DND-41 (cell line): ENCODE results near the gene TLR5.

Experiments used
- ATAC-seq: fragments of 200-7000 bp; cut with Tn5 transposase; 3 replicates; pipeline ENCODE4 v1.9.1; 2021; ENCODE audit warnings: low read depth; ENCODE audit not compliant: insufficient read depth
- DNase-seq: peaks from one replicate; pipeline ENCODE4 v3.0.0-alpha.2; 2020
- H2AFZ ChIP-seq: 2 replicates; pipeline ENCODE4 v1.6.0; 2012; ENCODE audit warnings: low read depth, low read length
- H3K27ac ChIP-seq: 2 replicates; pipeline ENCODE4 v1.5.1; 2012; ENCODE audit warnings: low read length, inconsistent platforms
- H3K27me3 ChIP-seq: fragments of 200-600 bp; sonication (generic); 2 replicates; pipeline ENCODE4 v1.6.0; 2012; ENCODE audit warnings: low read length, mild to moderate bottlenecking, inconsistent platforms; ENCODE audit not compliant: insufficient read depth, poor library complexity
- H3K36me3 ChIP-seq: 2 replicates; pipeline ENCODE4 v1.5.1; 2012; ENCODE audit warnings: low read length, inconsistent platforms; ENCODE audit not compliant: insufficient read depth
- H3K4me1 ChIP-seq: 2 replicates; pipeline ENCODE4 v1.5.1; 2012; ENCODE audit warnings: mild to moderate bottlenecking, low read length; ENCODE audit not compliant: insufficient read depth
- H3K4me2 ChIP-seq: 2 replicates; pipeline ENCODE4 v1.6.0; 2012; ENCODE audit warnings: mild to moderate bottlenecking, moderate library complexity, low read length, inconsistent platforms; ENCODE audit not compliant: insufficient read depth
- H3K4me3 ChIP-seq, 2 experiments: fragments of 200-600 bp in 1 of 2; shearing (Covaris generic) in 1 of 2; 2 replicates each; pipeline ENCODE4 v1.5.1; 2012 to 2016; ENCODE audit warnings: inconsistent platforms in 2 of 2, low read length in 2 of 2, mild to moderate bottlenecking in 2 of 2, low read depth in 1 of 2, moderate library complexity in 1 of 2
- H3K79me2 ChIP-seq: 2 replicates; pipeline ENCODE4 v1.6.0; 2012; ENCODE audit warnings: low read length, inconsistent platforms; ENCODE audit not compliant: insufficient read depth
- H3K9ac ChIP-seq: 2 replicates; pipeline ENCODE4 v1.6.0; 2012; ENCODE audit warnings: low read depth, mild to moderate bottlenecking, inconsistent platforms, low read length, moderate library complexity
- H3K9me3 ChIP-seq: 2 replicates; pipeline ENCODE4 v1.5.1; 2012; ENCODE audit warnings: low read length, moderate library complexity, mild to moderate bottlenecking, inconsistent platforms; ENCODE audit not compliant: insufficient read depth, severe bottlenecking
- H4K20me1 ChIP-seq: 2 replicates; pipeline ENCODE4 v1.6.0; 2012; ENCODE audit warnings: low read length; ENCODE audit not compliant: insufficient read depth
- EZH2 ChIP-seq: IDR thresholded peaks from 3 replicates; pipeline ENCODE4 v1.6.1; 2012; ENCODE audit warnings: borderline replicate concordance, low read depth, mild to moderate bottlenecking, moderate library complexity, low read length, inconsistent platforms; ENCODE audit not compliant: severe bottlenecking
- TF ChIP-seq, protein P1 (sequence below): IDR thresholded peaks from 2 replicates; pipeline ENCODE4 v1.5.1; 2012; ENCODE audit warnings: borderline replicate concordance, low read length, moderate library complexity, mild to moderate bottlenecking; ENCODE audit not compliant: poor library complexity, severe bottlenecking; ENCODE audit errors: extremely low read depth

The TLR5 gene

GRCh38 chr1:223153177-223154119, 10.4 kb upstream of the TLR5 start:
- Histone ChIP-seq H3K4me3 (no peak overlapping the region), H3K36me3 (no peaks in the 10 kb centered on the region), H3K9me3 (no peaks in the 10 kb centered on the region), H3K4me1 (peaks cover 8% of the 10 kb centered on the region), H3K9ac (no peak overlapping the region), H2AFZ (no peak overlapping the region), H3K4me2 (no peak overlapping the region), H3K27me3 (peaks cover 3% of the 10 kb centered on the region), H4K20me1 (no peaks in the 10 kb centered on the region), H3K79me2 (no peaks in the 10 kb centered on the region), H3K27ac (no peak overlapping the region)
- no peak for DNase-seq
- TF ChIP-seq, protein P1, sequence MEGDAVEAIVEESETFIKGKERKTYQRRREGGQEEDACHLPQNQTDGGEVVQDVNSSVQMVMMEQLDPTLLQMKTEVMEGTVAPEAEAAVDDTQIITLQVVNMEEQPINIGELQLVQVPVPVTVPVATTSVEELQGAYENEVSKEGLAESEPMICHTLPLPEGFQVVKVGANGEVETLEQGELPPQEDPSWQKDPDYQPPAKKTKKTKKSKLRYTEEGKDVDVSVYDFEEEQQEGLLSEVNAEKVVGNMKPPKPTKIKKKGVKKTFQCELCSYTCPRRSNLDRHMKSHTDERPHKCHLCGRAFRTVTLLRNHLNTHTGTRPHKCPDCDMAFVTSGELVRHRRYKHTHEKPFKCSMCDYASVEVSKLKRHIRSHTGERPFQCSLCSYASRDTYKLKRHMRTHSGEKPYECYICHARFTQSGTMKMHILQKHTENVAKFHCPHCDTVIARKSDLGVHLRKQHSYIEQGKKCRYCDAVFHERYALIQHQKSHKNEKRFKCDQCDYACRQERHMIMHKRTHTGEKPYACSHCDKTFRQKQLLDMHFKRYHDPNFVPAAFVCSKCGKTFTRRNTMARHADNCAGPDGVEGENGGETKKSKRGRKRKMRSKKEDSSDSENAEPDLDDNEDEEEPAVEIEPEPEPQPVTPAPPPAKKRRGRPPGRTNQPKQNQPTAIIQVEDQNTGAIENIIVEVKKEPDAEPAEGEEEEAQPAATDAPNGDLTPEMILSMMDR, result no peak
- TF ChIP-seq EZH2, result no peak
- ATAC-seq, result peak; percentile 35; the same call in 2 of the 3 replicates

DNA sequence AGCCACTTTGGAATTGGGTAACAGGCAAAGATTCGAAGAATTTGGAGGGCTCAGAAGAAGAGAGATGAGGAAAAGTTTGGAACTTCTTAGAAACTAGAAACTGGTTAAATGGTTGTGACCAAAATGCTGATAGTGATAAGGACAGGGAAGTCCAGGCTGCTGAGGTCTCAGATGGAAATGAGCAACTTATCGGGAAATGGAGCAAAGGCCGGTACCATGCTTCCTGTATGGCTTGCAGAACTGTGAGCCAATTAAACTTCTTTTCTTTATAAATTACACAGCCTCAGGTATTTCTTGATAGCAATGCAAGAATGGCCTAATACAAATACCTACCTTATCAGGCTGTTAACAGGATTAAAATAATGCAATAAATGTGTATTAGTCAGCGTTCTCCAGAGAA, 9.4 kb upstream of the TLR5 start:
- TF ChIP-seq, protein P1, result no peak
- TF ChIP-seq EZH2, result no peak
- H3K27ac ChIP-seq, result no peak overlapping the region
- H4K20me1 ChIP-seq, result no peaks in the 10 kb centered on the region
- no peak for ATAC-seq
- H3K4me2 ChIP-seq, result no peak overlapping the region
- peaks cover 3% of the 10 kb centered on the region for H3K27me3 ChIP-seq
- H3K9ac ChIP-seq, result no peak overlapping the region
- peaks cover 8% of the 10 kb centered on the region for H3K4me1 ChIP-seq
- no peaks in the 10 kb centered on the region for H3K79me2 ChIP-seq
- H2AFZ ChIP-seq, result no peak overlapping the region
- DNase-seq, result no peak
- H3K9me3 ChIP-seq, result peaks cover 3% of the 10 kb centered on the region
- H3K36me3 ChIP-seq, result no peaks in the 10 kb centered on the region
- no peak overlapping the region for H3K4me3 ChIP-seq

DNA sequence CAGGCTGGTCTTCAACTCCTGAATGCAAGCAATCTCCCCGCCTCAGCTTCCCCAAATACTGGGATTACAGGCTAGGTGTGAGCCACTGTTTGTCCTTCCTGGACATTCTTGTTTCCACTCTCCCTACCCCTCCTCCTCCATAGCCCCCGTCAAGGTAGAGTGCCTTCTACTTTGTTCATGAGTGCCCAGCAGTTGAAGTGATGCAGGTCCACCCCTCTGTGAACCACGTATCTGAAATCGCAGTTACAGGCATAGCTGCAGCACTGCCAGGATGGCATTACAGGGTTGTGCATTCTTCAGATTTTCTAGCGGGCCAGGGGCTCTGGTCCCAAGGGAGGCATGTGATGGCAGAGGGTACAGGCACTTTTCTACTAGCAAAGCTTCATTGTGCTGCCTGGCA, 7.4 kb upstream of the TLR5 start:
- no peak overlapping the region for H3K4me3 ChIP-seq
- H3K9me3 ChIP-seq, result peaks cover 3% of the 10 kb centered on the region
- no peaks in the 10 kb centered on the region for H3K27me3 ChIP-seq
- H3K9ac ChIP-seq, result no peak overlapping the region
- no peak overlapping the region for H2AFZ ChIP-seq
- peaks cover 8% of the 10 kb centered on the region for H3K4me1 ChIP-seq
- no peak for TF ChIP-seq EZH2
- TF ChIP-seq, protein P1, result no peak
- ATAC-seq (no peak), DNase-seq (no peak)
- H4K20me1 ChIP-seq, result no peaks in the 10 kb centered on the region
- no peak overlapping the region for H3K27ac ChIP-seq
- H3K36me3 ChIP-seq, result no peaks in the 10 kb centered on the region
- no peak overlapping the region for H3K4me2 ChIP-seq
- H3K79me2 ChIP-seq, result no peaks in the 10 kb centered on the region
